ENCODE data around the gene BACH2.

The BACH2 gene

DNA sequence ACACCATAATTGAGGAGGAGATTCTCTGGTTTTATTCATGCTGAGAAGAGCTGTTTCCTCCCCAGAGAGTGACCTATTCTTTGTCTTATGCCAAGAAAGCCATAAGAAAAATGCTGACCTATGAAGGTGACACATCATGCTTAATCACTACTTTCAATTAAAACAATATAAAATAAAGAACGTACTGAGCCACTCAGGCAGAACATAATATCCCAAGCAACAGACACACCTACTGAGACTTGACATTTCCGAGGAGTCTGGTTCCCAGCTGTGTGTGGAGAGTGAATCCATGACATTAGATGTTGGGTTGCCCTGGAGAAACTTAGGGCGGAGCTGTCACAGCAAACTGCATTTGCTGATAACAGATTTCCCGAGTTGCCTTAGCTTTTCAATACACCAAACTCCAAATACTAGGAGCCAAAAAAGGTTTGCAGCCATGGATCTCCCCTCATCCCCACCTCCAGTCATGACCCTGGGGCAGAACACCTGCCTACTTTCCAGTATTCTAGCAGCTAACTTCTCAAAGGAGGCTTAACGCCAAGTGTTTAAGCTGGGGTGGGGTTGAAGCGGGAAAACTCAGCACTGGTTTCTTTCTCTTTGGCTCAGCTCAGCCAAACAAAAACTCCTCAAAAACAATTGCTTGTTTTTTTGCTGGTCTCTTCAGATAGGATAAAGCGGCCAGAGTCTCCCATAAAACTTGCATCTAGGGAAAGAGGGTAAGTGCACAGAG, 92.2 kb downstream of the BACH2 start:
- DNase-seq, result no peak

DNA sequence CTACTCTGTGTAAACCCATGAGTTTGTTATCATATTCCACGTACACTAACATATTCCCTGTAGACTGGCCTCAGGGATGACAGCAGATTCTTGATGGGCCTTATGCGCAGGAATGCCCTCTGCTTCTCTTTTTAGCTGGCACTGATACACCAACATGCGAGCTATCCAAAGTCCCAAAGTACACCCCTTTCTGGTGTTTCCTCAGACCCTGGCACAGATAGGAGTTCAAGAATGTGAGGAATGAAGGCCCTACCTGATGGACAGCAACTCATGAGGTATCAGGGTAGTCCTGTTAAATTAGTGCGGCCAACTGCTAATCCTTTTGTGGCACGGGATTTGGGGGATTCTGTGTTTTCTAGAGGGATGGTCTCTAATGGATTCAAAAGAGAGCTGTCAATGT, 93.0 kb downstream of the BACH2 start:
- no peak for DNase-seq

DNA sequence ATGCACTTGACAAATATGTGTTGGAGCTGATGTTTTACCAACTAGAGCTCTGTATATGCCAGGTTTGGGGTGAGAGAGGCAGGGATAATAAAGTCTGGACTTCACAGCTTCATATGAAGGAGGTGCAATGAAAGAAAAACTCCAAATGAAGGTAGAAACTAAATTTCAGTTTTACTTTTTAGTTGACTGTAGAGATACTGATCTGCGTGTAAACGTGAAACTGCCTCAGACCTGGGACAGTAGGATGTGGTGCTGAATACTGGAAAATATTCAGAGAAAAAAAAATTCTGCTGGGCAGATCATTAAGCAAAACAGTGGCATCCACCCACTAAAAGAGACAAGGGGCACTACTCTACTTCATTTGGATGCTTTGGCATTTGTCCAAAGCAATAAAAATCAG, 94.5 kb downstream of the BACH2 start:
- no peak for DNase-seq

DNA sequence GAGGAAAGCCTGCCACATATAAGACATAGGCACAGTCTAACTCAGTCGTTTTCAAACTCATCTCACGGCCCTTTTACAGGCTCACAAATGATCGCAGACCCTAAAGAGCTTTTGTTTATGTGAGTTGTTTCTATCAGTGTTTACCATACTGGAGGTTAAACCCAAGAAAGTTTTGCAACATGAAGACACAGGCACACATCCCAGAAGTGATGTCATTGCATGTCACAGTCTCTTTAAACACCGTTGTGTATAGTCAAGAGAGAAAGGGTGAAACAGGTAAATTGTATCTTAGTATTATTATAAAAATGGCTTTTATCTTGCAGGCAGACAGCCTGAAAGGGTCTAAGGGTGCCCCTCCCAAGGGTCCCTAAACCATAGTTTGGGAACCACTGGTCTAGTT, 96.7 kb downstream of the BACH2 start:
- no peak for DNase-seq

DNA sequence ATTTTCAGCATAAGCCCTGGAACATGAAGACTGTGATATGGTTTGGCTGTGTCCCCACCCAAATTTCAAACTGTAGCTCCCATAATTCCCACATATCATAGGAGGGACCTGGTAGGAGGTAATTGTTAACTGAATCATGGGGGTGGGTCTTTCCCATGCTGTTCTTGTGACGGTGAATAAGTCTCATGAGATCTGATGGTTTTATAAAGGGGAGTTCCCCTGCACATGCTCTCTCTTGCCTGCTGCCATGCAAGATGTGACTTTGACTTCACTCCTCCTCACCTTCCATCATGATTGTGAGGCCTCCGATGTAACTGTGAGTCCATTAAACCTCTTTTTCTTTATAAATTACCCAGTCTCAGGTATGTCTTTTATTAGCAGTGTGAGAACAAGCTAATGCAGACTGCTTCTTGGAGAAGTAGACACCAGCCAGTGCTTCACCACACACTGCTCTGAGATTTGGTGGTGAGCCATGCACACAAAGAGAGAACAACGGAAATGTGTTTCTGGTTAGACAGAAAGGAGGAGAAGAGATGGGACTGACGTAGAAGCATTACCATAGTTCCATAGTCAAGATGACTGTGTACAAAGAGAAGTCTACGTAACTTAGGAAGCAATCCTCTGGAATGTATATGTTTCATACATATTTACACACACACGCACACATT, 97.8 kb downstream of the BACH2 start:
- no peak for DNase-seq

DNA sequence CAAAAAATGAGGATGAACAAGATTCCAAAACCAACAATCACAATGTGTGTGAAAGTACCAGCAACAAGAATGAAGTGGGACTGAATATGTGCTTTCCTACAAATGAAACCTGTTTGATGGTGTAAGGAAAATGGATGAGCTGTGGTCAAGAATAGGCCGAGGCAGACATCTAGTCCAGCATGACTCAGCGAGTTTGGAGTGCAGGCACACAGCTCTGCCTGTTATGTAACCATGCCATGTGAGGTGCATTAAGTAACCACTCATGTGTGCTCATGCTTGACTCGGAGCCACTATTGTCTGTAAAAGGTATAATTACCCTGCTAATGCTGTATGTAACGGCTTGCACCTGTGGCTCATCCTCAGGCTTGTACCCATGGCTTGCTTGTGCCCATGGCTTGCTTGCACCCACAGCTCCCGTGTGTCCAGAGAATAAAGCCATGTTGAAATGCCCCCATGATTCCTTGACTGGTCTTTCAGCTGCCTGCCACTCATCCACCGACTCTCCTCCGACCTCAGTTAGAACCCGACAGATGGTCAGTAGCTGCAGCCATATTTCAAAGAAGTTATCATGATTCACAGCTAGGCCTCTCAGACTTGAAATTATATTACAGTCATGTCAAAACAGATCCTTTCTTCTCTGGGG, 98.7 kb downstream of the BACH2 start:
- DNase-seq, result no peak

DNA sequence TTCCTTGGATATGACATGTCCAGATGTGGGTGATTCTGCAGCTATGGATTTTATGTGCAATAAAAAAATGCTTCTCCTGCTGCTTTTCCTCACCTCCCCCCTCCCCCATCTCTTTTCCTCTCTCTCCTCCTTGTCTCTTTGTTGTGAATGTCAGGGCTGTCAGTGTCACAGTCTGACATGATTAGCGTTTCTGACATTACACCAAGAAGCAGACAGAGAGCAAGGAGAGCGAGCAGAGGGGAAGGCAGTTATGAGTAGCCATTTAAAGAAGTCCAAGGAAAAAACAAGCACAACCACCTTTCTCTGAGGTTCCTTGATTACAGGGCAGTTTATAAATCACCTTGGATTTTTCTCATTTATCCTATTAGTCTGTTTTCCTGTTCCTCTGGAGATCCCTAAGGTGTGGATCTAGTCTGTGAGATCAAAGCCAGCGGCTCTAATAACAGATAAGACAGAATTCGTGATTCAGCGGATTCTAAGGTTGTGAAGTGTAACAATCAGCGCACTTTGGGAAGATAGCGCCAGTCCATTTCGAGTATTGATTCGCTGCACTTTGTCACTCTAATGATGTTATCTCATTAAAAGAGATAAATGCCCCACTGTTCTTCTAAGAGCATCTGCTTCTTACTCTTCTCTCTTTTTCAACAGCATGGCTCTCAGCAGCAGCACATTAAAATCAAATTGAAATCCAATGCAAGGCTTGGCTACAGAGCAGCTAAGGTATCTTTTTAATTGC, 101.4 kb downstream of the BACH2 start:
- DNase-seq, result no peak

DNA sequence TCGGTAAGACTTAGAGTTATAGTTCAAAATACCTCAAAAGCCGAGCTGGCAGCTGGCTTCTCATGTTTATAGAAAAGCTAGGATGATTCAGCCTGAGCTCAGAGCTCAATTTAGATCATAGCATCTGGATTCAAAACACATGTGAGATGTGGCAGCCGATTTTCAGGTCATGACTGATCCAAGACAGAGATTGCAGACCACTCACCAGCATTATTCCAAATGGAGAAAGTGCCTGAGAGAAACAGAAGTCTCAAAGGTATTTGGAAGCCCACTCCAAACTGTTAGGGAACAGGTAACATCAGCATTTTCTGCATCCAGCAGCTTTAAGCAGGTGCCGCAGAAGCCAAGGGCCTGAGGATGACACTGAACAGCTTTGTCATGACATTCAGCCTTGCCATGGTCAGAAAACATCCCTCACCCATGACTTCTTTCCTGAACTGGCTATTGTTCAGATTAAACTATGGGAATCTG, 102.2 kb downstream of the BACH2 start:
- no peak for DNase-seq

DNA sequence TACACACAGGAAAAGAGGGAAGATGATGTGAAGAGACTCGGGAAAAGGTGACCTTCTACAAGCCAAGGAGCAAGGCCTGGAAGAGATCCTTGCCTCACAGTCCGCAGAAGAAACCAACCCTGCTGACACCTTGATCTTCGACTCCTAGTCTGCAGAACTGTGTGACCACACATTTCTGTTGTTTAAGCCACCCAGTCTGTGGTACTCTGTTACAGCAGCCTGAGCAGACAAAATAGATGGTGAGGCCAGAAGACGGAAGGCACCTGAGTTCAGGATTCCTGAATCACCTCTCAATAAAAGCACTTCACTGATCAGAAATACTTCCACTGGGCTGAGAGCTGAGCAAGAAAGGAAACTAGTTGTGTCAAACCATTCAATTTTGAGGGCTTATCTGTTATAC, 103.3 kb downstream of the BACH2 start:
- DNase-seq, result no peak

DNA sequence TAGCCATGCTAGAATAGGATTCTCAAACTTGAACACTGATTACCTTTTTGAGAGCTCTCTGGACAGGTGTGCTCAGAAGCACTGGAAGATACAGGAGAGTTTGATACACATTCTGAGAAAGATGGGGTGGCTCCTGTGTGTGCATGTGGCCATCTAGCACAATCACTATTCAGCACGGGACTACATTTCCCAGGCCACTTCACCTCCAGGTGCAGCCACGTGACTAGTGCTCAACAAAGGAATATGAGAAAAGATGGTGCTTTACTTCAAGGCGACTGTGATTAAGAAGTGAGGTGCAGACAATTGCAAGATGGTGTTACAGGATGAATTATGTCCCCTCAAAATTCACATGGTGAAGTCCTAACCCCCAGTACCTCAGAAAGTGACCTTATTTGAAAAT, 103.8 kb downstream of the BACH2 start:
- DNase-seq, result no peak

DNA sequence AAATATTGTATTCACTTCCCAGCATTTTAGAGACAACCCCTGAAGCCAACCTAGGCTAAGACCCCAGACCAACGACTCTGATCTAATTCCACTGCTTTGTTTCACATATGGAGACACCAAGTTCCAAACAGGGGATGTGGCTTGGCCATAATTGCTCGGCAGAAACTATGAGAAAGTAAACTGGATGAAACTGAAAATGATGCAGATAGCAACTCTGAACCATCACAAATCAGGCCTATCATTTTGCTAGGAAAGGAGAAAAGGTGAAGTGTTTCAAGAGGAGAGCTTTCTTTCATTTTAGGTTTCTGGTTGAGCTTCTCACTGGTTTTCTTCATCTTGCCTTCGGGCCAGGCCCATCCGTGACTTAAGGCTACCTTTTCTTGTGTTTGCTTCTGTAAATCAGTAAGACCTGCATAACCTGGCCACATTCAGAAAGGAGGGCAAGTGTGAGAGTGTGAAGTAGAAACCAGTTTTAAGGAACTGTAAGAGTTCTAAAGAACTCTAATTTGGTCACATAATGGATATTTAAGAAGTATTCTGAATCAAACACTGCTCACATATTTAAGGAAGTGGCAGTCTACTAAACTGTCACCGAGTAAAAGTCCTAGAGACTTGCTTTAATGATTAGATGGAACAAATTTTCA, 105.8 kb downstream of the BACH2 start:
- DNase-seq, result no peak

DNA sequence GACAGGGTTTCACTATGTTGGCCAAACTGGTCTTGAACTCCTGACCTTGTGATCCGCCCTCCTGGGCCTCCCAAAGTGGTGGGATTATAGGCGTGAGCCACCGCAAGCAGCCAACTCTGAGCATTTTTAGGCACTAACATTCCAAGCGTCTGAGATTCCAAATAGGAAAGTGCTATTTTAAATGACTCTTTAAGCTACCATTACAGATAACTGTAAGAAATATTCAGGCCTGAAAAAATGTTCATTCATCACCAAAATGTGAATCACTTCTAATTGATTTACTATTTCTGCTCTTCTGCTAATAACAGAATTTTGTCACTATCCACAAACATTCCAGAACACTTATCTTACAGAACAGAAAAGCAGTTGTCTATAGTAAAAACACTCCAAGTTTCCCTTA, 106.5 kb downstream of the BACH2 start:
- DNase-seq, result no peak

DNA sequence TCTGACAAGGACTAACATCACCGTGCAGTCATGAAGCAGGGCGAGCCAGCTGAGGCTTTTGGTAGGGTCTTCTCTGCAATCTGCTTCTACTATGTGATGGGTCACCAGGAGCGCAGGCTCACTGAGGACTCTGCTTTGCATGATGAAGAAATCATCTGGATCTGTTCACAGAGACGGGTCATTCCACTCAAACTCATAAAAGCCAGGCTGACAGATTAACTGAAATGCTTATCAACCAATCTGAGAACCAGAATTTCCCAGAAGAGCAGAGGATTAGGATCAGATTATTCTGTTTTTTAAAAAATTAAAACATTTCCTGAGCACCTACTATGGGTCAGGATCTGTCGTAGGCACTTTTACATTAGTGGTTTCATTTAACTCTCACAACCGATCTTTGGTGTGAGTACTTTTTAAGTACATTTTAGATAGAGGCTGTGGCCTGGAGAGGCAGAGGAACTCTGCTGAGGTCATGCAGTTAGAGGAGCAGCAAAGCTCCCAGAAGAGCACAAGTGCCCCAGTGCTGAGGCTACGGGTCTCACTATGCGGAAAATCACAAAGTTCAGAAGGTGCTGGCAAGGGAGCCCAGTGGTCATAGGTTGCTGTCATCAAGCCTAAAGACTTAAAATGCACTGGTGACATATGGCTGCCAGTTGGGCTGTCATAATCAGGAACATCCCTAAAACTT, 109.1 kb downstream of the BACH2 start:
- DNase-seq, result no peak

DNA sequence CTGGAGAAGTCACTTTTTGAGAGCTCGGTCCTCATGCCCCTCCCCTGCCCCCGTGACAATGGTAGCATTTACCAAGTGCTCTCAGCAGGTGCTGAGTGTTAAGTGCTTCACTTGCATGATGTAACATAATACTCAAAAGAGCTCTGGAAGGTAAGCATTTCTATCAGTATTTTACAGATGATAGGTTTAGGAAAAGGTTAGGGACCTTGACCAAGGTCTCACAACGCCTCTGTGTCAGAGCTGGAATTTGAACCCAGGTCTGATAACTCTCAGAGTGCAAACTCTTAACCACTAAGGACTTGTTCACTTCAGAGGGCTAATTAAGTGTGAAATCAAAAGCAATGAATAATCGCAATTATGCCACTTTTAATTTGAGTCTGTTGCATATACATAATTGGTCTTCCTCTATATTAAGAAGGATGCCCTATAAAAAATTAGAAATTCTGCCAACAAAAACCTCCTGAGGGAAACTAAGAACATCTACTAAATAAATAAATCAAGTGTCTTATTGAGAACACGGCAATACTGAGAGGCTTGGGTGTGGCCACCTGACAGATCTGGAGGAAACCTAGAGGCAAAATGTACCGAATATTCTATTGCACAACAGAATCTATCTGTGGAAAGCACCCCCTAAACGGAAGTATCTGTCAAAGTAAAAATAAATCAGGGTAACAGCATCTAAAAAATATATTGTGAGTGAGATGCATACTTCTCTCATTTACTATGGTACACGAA, 109.8 kb downstream of the BACH2 start:
- DNase-seq, result no peak

DNA sequence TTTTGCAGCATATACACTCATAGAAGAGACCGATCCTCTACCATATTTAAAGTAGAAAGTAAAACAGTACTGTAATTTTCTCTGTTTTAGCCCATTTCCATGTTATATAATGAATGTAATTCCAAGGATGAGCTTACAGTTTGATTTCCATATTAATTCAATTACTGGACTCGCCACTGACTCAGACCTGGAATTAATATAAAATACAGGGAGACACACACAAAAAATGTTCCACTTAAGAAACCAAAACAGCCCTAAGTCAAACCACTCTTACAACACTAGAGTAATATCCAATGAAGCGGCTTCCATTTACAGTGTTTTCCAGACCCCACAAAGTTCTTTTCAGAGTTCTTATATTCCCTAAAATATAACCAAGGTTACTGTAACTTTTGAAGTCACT, 110.6 kb downstream of the BACH2 start:
- DNase-seq, result no peak

DNA sequence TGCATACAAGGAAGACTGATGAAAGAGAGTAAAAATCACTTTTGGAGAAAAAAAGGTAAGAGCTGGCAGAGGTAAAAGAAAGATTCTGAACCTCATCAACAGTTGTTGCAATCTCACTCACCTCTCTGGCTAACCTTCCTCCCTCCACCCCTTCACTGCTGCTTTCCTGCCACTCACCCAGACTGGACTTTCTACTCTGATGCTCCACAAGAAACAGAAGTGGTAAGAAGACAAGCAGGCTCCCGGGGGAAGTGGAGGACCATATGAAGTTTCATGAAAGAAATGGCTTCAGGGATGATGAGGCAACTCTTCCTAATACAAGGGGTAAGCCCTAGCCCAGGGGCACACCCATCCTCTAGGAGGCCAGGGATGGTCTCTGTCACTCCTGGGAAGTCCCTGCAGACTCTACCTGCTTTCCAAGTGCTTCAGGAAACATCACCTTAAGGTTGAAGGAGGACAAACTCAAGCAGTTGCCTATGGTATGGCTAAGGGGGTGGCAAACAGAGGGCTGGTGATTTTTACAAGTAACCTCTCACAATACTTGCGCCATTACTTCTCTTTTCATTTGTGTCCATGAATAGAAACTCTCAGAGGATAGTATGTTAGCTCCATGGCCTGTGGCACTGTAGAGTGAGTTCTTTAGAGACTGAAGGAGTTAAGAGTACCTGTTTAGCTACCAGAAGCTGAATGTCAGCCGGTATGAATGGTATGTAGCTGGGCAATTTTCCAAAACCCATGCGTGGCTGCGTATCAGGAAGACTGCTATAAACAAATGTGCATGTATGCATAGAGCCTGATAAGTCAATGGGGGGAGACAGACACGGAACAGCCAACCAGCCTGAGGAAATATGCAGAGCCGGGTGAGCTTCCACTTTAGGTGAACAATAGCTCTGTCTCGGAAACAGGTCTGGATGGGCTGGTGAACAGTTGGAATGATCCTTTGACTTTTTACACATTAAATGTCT, 112.0 kb downstream of the BACH2 start:
- DNase-seq, result no peak

DNA sequence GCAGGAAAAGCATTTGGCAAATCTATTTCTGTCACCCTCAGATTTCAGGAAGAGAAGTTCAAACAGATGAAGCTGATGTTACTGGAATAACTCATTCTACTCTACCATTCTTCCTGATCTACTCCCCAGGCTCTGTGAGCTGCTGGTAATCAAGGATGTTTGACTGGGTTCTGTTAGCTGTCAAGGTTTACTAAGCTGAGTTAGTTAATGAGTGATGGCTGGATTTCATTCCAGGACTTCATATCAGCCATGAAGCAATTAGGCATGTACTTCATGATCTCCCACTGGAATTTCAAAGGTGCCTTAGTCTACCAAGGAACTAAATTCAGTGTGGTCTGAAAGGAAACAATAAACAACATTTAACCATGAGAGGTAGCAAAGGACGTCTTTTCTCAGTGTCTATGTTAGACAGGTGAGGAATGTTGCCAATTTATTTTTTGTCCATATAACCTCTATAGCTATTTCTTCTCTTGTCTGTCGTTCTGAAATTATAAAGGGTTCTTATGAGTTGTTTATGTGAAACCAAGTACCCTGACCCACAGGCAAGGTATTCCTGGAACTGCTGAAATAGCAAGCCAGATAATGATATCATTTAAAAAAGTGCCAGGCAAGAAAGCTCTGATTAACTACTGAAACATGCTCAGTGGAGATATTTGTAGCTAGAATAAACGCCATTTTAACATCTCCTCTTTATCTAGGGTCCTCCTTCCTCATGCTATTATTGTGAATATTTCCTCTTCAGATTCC, 112.9 kb downstream of the BACH2 start:
- DNase-seq, result no peak

DNA sequence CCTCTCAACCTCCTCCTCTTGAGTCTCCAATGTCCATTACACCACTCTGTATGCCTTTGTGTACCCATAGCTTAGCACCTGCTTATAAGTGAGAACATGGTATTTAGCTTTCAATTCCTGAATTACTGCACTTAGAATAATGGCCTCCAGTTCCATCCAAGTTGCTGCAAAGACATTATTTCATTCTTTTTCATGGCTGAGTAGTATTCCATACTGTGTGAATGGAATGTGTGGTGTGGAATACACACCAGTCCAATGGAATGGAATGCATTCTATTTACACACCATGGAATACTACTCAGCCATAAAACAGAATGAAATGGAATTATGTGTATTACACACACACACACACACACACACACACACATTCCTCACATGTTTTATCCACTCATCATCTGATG, 116.1 kb downstream of the BACH2 start:
- no peak for DNase-seq
